LNCaP clone FGC (cell line): ENCODE results near the gene PPP2R3C.

Source experiments
- DNase-seq: peaks from one replicate; pipeline ENCODE4 v3.0.0-alpha.2; 2011; ENCODE audit warnings: low read depth
- H3K4me3 ChIP-seq: 2 replicates; pipeline ENCODE4 v1.5.1; 2011; ENCODE audit warnings: mild to moderate bottlenecking, low read depth, low read length, control low read depth
- TF ChIP-seq, protein P1 (sequence below): IDR thresholded peaks from 2 replicates; pipeline ENCODE4 v1.5.1; 2012; ENCODE audit warnings: mild to moderate bottlenecking; ENCODE audit not compliant: control insufficient read depth, insufficient read depth; ENCODE audit errors: extremely low read depth

PPP2R3C gene

DNA sequence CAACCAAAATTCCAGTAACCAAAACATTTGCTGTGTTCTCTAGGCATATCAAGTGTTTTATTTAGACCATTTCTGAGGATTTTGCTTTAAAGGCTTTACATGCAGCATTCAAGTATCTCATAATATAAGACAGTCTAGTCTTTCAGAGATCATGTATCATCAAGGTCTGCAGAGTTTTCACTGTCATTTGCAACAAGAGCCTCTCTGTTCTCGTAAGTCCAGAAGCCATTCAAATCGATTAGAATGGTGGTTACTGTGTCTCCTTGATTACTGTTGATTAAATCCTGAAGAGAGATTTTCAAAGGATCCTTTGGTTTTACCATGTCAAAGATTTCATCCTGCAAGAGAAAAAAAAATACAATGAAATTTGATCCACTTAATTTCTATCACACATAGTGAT lies 36.3 kb downstream of the PPP2R3C start:
- no peak overlapping the region for H3K4me3 ChIP-seq
- TF ChIP-seq, protein P1, sequence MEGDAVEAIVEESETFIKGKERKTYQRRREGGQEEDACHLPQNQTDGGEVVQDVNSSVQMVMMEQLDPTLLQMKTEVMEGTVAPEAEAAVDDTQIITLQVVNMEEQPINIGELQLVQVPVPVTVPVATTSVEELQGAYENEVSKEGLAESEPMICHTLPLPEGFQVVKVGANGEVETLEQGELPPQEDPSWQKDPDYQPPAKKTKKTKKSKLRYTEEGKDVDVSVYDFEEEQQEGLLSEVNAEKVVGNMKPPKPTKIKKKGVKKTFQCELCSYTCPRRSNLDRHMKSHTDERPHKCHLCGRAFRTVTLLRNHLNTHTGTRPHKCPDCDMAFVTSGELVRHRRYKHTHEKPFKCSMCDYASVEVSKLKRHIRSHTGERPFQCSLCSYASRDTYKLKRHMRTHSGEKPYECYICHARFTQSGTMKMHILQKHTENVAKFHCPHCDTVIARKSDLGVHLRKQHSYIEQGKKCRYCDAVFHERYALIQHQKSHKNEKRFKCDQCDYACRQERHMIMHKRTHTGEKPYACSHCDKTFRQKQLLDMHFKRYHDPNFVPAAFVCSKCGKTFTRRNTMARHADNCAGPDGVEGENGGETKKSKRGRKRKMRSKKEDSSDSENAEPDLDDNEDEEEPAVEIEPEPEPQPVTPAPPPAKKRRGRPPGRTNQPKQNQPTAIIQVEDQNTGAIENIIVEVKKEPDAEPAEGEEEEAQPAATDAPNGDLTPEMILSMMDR = no peak
- no peak for DNase-seq

DNA sequence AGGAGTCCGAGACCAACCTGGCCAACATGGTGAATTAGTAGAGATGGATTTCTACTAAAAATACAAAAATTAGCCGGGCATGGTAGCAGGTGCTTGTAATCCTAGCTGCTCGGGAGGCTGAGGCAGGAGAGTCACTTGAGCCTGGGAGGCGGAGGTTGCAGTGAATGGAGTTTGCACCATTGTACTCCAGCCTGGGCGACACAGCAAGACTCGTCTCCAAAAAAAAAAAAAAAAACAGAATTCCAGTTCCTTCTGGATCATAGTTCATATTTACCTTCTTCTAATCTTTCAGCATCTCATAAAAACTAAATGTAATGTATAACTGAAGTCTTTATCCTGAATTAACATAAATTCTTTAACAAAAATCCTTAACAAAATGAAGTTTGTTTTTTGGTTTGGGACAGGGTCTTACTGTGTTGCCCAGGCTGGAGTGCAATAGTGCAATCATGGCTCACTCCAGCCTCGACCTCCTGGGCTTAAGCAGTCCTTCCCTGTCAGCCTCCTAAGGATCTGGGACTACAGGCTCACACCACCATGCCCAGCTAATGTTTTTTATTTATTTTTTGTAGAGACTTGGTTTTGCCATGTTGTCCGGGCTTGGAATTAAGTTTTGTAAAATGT lies 38.1 kb downstream of the PPP2R3C start:
- TF ChIP-seq, protein P1 = no peak
- DNase-seq = no peak
- H3K4me3 ChIP-seq = no peak overlapping the region

DNA sequence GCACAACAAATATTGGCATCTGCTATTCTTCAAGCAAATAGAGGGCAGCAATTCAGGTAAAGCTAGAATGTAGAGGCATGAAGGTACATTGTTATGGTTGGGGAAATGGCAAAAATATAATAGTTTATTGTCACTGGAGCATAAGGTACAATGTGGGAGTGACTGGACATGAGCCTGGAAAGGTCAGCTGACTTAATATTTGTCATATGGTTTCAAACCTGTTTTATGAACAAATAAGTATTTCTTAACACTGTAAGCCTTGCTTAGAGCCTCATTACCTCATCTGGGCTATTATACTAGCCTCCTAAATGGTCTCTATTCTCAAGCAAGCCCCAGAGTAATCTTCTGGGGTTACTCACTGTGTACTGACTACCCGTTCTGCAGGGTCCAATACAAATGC lies 42.0 kb downstream of the PPP2R3C start:
- H3K4me3 ChIP-seq = no peak overlapping the region
- DNase-seq = peak; percentile 32
- TF ChIP-seq, protein P1 = no peak

DNA sequence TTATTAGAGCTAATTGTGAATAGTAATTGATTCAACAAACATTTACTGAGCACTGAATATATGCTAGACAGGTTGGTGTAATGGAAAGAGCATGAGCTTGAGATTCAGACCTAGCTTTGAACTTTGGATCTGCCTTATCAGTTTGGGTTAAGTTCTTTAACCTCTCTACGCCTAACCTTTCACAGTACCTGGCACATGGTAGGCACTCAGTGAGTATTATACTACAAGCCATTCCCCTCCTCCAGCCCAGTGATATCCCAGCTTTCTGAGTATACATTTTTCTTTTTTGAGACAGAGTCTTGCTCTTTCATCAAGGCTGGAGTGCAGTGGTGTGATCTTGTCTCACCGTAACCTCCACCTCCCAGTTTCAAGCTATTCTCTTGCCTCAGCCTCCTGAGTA lies 43.7 kb downstream of the PPP2R3C start:
- no peak overlapping the region for H3K4me3 ChIP-seq
- DNase-seq = no peak
- TF ChIP-seq, protein P1 = no peak

DNA sequence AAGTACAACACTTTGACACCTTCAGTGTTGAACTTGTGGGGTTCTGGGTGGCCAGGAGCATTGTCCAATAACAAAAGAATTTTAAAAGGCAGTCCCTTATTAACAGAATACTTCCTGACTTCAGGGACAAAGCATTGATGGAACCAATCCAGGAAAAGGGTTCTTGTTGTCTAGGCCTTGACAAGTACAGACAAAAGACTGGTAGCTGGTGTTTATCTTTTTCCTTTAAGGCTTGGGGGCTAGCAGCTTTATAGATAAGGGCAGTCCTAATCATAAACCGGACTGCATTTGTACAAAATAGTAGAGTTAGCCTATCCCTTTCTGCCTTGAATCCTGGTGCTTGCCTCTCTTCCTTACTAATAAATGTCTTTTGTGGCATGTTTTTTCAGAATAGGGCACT lies 48.3 kb downstream of the PPP2R3C start:
- H3K4me3 ChIP-seq = no peak overlapping the region
- no peak for DNase-seq
- TF ChIP-seq, protein P1 = no peak

DNA sequence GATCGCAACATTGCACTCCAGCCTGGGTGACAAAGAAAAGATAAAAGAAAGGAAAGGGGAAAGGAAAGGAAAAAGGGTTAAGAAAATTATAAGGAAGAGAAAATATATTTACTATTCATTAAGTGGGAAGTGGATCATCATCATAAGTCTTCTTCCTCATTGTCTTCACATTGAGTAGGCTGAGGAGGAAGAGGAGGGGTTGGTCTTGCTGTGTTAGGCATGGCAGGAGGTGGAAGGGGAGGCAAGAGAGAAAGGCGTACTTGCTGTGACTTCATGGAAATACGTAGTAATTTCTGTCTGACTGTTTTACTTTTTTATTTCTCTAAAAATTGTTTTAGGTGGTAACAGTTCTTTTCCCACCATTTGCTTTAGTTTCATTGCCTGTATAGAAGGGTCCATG lies 49.6 kb downstream of the PPP2R3C start:
- no peak for DNase-seq
- TF ChIP-seq, protein P1 = no peak
- H3K4me3 ChIP-seq = no peak overlapping the region
